ENCODE results near the gene BACH2.
A peak's percentile ranks its signal among the peaks of the same experiment; 100 is the strongest.

Gene BACH2

GRCh38 chr6:90021711-90022110 is 274.9 kb downstream of the BACH2 start:
- no peak for DNase-seq

DNA sequence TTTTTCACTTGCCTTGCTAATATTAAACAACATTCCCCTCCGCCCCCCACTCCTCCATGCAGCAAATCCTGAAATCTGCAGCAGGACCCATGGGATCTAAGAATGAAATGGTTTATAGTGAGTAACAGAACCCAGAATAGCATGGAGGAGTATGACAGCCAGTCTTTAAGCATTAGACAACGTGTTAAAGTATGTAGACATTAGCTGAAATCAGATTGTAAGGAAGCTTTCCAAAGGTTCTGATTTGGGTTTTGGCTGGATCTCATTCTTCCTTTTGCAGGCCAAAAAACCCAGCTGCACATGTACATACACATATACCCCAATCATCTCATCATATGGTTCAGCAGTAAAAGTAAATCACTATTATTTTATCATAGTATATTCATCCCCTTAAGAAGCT is 275.9 kb downstream of the BACH2 start:
- no peak for DNase-seq

GRCh38 chr6:90019216-90019615 is 277.4 kb downstream of the BACH2 start:
- DNase-seq = no peak

DNA sequence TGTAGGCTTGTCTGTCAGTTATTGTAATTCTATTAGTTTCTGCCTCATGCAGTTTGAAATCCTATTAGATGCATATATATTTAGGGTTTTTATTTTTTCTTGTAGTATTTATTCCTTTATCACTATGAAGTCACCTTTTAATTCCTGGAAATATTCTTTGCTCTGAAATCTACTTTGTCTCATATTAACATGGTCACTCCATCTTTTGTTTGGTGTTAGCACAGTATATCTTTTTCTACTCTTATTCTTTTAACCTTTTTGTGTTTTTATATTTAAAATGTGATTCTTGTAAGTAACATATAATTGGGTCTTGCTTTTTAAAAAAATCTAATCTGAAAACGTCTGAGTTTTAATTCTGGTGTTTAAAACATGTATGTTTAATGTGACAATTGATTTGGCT is 280.8 kb downstream of the BACH2 start:
- no peak for DNase-seq

GRCh38 chr6:90008908-90009501 is 287.6 kb downstream of the BACH2 start:
- no peak for DNase-seq

GRCh38 chr6:90008189-90008907 is 288.3 kb downstream of the BACH2 start:
- no peak for DNase-seq

- no peak for DNase-seq
Observed at GRCh38 chr6:90005048-90005827, 291.4 kb downstream of the BACH2 start.

- no peak for DNase-seq
Observed at GRCh38 chr6:90004511-90004910, 292.1 kb downstream of the BACH2 start.

DNA sequence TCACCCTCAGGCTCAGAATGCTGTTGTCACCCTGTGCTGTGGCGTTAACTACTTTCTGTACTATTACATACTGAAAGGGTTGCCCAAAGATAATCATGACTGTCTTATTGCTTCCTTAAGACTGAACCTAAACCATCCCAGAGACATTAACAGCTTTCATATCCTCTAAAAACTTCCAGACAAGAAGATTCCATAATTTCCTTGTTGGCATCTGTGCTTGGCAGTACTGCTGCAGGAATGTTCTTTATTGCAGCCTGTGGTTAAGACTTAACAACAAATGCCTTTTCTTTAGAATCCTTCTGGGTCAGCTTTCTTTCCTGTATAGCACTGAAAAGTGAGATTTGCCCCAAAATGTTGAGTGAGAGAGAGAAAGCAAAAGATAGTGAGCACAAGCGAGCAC is 292.7 kb downstream of the BACH2 start:
- DNase-seq = no peak

- no peak for DNase-seq
Observed at GRCh38 chr6:90003069-90003795, 293.4 kb downstream of the BACH2 start.

DNA sequence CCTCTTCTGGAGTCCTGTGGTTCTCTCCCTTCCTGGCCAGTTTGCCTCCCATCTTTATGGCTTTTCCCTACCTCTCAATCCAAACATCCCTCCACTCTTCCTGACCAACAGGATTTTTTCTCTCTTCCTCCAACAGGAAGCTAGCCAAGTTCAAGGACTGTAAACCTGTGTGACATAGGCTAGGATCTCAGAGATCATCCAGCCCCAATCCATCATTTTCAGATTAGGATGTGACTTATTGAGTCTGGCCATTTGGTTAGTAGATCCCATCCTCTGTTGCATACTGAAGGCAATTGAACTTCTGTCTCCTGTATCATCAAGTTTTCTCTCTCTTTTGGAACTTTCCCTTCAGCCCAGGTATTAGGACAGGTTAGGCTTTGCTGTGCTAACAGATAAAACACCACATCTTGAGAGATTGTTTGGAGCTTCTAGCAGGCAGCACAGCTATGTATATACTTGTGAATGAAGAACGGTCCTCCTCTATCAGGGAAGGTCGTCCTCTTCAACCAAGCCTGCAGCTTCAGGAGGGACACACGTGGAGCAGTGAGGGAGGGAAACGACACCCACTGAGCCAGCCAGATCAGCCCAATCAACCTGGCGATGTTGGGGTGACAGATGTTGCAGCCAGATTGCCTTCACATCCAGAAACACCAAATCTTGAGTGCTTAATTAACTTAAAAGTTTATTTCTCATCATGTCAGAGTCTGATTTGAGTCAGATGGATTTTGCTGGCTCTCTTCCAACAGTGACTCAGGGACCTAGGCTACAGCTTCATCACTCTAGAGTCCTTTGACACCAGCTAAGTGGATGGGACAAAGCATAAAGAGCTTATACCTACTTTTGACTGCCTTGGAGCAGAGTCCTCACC is 295.5 kb downstream of the BACH2 start:
- DNase-seq = no peak

DNA sequence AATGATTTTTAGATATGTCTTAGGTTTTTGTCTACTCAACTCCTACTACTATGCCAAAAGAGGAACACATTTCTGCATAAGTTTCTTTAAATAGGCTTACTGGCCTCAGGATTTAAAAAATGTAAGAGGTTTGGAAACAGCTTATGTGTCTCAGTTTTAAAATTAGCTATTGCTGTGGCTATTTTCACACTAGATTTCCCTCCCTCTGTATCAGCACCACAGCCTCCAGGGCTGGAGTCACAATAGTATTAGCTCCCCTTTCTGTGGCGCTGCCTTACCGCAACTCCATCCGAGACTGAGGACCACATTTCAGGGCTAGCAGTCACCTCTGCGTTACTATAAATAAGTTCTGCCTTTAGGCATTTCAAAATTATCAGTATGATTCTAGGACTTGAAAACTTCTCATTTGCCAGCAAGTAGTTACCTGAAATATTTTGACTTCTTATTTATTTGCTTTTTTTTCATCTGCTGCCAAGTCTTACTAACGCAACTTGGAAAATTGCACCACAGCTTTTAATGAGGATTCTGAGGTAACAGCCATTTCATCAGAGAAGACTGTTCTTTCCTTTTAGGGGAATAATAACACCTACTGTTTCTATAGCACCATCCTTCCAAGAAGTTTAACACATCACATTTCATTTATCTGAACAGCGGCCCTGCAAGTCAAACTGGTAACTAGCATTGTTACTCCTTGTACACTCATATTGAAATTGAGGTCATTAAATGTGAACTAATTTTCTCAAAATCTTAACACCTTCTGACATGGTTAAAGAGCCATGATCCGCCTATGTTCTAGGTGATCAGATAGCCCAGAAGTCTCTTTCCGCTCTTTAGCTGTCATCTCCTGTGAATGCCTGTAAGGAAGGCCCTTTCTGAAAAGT is 296.5 kb downstream of the BACH2 start:
- no peak for DNase-seq

DNA sequence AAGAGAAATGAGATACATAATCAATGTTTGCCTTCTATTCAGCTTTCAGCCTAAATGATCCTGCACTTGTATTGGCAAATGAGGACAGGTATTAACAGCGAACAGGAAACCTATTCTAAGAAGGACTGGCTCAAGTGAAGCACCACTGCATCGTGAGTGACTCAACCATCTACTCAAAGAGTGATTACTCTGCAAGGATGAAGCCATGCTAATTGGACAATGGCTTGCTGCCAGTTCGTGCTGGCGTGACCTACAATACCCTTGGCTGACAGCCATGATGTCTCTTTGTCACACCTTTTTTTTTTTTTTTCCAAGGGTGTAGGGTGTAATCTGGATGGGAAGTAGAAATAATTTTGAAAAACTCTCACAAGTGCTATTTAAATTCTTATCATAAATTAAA is 297.5 kb downstream of the BACH2 start:
- DNase-seq = no peak

- DNase-seq = no peak
Observed at GRCh38 chr6:89997456-89998445, 298.9 kb downstream of the BACH2 start.

- DNase-seq = no peak
Observed at GRCh38 chr6:89993411-89993810, 303.2 kb downstream of the BACH2 start.

DNA sequence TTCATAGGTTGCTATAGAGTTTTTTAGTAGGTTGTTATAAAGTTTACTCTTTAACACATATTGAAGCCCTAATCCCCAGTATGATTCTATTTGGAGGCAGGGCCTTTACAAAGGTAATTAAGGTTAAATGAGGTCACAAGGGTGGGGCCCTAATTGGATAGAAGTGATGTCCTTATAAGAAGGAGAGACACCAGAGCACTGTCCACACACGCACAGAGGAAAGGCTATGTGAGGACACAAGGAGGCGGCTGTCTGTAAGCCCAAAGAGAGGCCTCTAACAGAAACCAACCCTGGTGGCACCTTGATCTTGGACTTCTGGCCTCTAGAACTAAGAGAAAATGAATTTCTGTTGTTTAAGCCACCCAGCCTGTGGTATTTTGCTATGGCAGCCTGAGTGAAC is 303.8 kb downstream of the BACH2 start:
- DNase-seq = no peak

GRCh38 chr6:89989742-89990141 is 306.9 kb downstream of the BACH2 start:
- DNase-seq = no peak

DNA sequence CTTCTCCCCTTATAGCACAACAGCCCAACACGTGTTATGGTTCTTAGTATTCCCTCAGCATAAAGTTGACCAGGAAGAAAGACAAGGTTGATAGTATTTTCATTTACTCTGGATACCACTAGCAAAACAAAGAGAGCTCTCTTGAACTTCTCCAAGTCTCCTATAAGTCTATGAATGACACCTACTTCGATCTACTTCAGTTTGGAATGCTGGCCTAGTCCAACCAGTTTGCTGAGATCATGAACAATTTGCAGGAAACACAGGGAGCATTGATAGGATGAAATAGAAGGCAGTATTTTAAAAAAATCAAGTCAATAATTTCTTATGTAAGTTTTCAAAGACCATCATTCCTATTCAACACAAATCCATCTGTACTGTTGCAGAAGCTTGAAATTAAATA is 308.8 kb downstream of the BACH2 start:
- DNase-seq = no peak

DNA sequence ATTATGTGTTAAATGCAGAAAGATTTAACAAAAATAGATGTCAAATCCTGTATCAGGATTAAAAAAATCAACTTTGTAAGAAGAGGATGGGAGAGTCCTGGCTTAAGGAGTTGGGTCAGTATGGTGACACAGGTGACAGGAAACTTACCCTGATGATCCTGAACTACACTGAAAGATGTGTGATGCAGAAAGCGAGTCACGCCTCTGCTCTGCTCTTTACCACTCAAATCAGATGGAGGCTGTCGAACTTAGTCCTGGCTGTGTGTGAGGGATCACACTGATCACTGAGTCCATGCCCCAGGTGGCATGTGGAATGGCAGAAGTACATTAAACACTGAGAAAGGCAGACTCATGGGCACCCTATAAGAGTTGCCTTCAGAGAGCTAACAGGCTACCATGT is 309.5 kb downstream of the BACH2 start:
- no peak for DNase-seq

DNA sequence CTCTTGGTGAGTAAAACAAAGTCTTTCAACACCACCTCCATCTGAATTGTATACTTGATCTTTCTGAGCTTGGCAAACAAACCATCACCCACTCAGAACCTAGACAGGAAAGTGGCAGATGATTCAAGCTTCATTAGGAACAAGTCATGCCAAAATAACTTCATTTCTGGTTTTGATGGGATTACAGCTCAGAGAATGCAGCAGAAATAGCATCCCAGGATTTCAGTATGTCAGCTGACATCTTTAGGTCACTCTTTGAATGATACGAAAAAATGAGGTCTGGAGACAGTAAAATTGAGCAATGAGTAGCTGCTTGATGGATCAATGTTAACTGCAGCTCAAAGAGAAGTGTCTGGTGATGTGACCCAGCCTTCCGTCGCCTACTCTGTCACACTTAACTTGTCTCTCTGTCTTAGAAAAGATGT is 310.0 kb downstream of the BACH2 start:
- DNase-seq = peak; percentile 86

All from retina (tissue), 1 donor.